GM19023 (cell line): Measurements from ENCODE around the gene FUOM.

ENCODE experiments used
- ATAC-seq: cut with Tn5 transposase; IDR thresholded peaks from one replicate; pipeline ENCODE4 v1.9.1; 2021; ENCODE audit warnings: mild to moderate bottlenecking, moderate library complexity; ENCODE audit not compliant: unreplicated experiment

Gene FUOM, protein sequence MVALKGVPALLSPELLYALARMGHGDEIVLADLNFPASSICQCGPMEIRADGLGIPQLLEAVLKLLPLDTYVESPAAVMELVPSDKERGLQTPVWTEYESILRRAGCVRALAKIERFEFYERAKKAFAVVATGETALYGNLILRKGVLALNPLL

GRCh38 chr10:133357285-133358161 is at the start of gene FUOM:
Gene FUOM (minus strand): TSS chr10:133358019. CDS start chr10:133358007, 12 bp downstream.
- peak; percentile 52 for ATAC-seq

DNA sequence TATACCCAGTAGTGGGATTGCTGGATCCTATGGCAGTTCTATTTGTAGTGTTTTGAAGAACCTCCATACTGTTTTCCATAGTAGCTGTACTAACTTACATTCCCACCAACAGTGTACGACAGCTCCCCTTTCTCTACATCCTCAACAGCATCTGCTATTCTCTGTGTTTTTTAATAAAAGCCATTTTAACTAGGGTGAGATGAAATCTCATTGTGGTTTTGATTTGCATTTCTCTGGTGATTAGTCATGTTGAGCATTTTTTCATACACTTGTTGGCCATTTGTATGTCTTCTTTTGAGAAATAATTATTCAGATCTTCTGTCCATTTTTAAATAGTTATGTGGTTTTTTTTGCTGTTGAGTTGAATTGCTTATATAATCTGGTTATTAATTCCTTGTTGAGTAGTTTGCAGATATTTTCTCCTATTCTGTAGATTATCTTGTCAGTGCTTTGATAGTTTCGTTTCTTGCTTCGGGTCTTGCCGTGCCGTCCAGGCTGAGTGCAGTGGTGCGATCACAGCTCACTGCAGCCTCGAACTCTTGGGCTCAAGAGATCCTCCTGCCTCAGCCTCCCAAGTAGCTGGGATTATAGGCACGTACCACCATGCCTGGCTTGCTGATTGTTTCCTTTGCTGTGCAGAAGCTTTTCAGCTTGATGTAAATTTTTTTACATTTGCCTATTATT is 48.2 kb upstream of the FUOM start:
- ATAC-seq = no peak

DNA sequence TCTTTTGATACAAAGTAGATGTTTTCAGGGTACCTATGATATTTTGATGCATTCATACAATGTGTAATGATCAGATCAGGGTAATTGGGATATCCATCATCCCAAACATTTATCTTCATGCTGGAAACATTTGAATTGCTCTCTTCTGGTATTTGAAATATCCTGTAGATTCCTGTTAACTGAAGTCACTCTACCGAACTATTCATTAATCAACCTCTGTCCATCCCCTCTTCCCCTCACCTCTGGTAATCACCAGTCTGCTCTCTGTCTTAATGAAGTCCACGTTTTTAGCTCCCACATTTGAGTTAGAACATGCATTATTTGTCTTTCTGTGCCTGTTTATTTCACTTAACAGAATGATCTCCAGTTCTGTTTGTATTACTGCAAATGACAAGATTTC is 47.5 kb upstream of the FUOM start:
- ATAC-seq = no peak

DNA sequence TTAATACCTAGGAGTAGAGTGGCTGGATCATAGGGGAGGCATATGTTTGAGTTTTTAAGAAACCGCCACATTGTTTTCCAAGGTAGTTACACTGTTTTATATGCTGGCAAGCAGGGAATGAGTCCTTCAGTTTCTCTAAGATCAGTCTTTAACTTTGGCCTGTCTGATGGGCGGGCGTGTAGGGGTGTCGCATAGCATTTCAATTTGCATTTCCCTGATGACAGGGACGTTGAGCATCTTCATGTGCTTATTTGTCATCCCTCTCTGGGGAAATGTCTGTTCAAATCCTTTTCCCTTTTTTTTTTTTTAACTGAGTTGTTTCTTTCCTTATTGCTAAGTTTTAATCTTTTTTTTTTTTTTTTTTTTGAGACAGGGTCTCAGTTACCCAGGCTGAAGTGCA is 46.0 kb upstream of the FUOM start:
- no peak for ATAC-seq

- no peak for ATAC-seq
Measured at GRCh38 chr10:133403359-133403758, 45.5 kb upstream of the FUOM start.

DNA sequence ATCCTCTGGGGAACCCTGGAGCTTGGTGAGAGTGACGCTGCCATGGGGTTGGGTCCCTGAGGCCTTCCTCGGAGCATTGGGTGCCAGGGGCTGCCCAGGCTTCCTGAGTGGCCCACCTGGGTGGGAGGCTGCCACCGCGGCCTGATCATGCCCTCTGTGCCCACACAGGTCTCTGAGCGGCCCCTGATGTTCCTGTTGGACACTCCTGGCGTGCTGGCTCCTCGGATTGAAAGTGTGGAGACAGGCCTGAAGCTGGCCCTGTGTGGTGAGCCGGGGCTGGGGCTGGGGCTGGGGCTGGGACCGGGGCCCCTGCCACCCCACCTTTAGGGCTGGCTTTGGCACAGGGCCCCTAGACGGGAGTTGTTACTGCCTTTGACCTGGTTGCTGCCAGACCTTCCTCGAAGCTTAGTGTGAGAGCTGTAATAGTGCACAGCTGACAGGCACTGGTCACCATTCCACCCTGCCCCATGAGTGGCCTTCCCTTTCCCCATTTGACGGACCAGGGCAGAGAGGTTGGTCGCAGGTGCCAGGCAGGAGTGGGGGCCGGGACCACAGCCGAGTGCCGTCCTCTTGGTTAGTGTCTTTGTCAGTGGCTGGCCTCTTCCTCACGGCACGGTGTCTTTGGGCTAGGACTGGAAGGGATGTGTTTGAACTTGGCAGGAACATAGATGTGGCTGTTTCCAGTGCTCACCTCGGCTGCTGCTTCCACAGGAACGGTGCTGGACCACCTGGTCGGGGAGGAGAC is 44.3 kb upstream of the FUOM start:
- ATAC-seq = no peak

DNA sequence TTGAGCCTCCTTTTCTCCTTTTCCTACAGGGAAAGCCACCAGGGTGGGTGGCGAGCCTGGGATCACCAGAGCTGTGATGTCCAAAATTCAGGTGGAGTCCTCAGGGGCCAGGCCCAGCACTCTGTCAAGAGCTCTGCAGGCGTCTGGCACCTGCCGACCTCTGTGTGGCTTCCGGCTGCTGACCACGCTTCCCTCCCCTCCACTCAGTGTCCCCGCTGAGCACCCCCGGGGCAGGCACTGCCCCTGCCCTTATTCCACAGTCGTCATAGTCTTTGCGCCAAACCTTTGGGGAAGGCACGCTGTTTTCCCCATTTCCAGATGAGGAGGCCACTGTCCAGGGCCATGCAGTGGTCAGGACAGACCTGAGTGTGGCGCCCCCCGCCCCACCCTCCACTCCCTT is 43.7 kb upstream of the FUOM start:
- ATAC-seq = peak; percentile 13

- peak; percentile 73 for ATAC-seq
Measured at GRCh38 chr10:133400624-133401424, 43.0 kb upstream of the FUOM start.

DNA sequence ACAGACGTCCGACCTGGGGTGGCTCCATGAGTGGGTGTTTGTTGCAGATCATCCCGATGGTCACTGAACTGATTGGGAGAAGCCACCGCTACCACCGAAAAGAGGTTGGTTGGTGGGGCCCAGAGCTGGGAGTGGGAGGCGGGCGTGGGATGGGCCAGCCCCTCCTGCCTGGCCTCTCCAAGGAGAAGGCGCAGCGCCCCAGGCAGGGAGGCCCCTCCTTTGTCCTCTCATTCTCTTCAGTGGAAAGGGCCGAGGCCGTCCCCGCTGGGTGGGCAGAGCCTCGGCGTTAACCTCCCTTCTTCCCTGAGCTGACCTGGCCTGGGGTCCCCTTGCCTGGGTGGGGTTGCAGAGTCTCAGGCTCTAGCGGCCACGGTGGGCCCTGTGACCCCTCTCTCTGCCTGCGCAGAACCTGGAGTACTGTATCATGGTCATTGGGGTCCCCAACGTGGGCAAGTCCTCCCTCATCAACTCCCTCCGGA is 41.3 kb upstream of the FUOM start:
- ATAC-seq = no peak

GRCh38 chr10:133397938-133398337 is 40.1 kb upstream of the FUOM start:
- ATAC-seq = no peak

GRCh38 chr10:133396035-133396624 is 38.3 kb upstream of the FUOM start:
- ATAC-seq = no peak

GRCh38 chr10:133394801-133395221 is 37.0 kb upstream of the FUOM start:
- no peak for ATAC-seq

GRCh38 chr10:133394064-133394663 is 36.3 kb upstream of the FUOM start, which contains the start of gene MTG1:
Gene MTG1 (plus strand): TSS chr10:133394157. CDS start chr10:133394221, 64 bp downstream.
- ATAC-seq = peak; percentile 73

DNA sequence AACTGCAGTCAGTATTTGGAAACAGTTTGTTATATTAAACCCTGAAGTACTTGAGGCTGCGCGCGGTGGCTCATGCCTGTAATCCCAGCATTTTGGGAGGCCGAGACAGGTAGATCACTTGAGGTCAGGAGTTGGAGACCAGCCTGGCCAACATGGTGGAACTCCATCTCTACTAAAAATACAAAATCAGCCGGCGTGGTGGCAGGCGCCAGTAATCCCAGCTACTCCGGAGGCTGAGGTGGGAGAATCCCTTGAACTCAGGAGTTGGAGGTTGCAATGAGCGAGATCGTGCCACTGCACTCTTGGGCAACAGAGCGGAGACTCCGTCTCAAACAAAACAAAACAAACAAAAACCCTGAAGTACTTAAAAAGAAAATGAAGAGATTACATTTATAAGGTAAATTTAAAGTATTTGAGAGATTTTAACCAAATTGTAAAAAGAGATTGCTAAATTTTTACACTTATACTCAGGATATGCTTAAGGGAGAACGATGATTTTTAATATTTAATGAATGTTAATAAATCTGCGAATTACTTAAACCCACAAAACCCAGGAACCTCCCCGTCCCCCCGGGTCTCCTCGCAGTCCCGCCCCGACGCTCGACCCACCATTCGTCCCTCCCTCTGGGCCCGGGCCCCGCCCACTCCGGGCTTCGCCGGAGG is 35.7 kb upstream of the FUOM start:
- no peak for ATAC-seq

GRCh38 chr10:133391761-133392518 is 34.1 kb upstream of the FUOM start:
- no peak for ATAC-seq

DNA sequence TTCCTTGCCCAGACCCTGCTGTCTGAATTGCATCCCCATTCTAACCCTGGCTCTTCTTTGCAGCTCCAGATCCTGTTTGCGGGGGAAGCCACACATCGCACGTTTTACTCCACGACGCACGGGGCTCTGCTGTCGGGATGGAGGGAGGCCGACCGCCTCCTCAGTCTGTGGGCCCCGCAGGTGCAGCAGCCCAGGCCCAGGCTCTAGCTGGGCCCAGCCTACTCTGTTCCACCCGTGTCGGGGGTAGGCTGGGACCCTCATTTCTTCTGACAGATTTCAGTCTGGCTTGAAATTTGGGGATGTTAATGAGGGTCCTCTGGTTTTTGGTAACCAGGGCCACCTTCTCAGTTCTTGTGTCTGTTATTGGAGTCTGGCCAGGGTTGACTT is 33.4 kb upstream of the FUOM start:
- ATAC-seq = no peak

- no peak for ATAC-seq
Measured at GRCh38 chr10:133390597-133391248, 32.9 kb upstream of the FUOM start.
